Heart left ventricle (tissue), 13 donors: ENCODE results near the gene PRRT1B.

Experiments
- CTCF ChIP-seq, 12 donors: fragments of 200-600 bp; sonication (generic) in 4 of 12; IDR thresholded peaks; one replicate each; pipeline versions ENCODE4 v1.5.0 to v1.8.0; 2018 to 2022; ENCODE audit warnings: antibody characterized with exemption in 12 of 12, mild to moderate bottlenecking in 5 of 12
- POLR2A ChIP-seq, 2 donors: fragments of 450-650 bp; IDR thresholded peaks; one replicate each; pipeline ENCODE4 v1.6.1; 2017; ENCODE audit warnings: antibody characterized with exemption in 2 of 2, mild to moderate bottlenecking in 2 of 2, moderate library complexity in 2 of 2
- donor health status: ischemic (EF 13 %, LVEDD 7.1; RV severe dilation, severe dysfunction).
- donor health status: DM: no; HTN: yes; CAD: no.
- donor health status: DM: no; HTN: no; CAD: no.
- donor health status: ischemic (EF 25% LVEDD 6.9; RV normal size, moderate dysfunction).
- donor health status: ischemic (EF 25% LVEDD 5.7; RV mildly dilated, moderate dysfunction).
- donor health status: ischemic (EF 35%, LVEDD 5.7; RV mildly dilated, moderate dysfunction).
- donor health status: nonischemic (EF 11% LVEDD 7.7; RV severe dilation, severe dysfunction).
- donor health status: DM: yes; HTN: yes; CAD: no.
- donor health status: PGD.
- donor health status: ischemic (EF 29% LVEDD 5.4; RV normal size, mild dysfunction).
- donor health status: nonischemic (EF 23%, LVEDD 6.1; RV moderate dilation, normal function).

GRCh38 chr9:131537946-131538345 is 7.4 kb upstream of the PRRT1B start:
- TF ChIP-seq CTCF (IDR thresholded peaks at IDR 0.05) (no peak), POLR2A (IDR thresholded peaks at IDR 0.05) (no peak)
